HepG2 (cell line): ENCODE measurements around the gene SEZ6.

Experiments used
- POLR2A ChIP-seq, 2 experiments: IDR thresholded peaks; 2 replicates each; pipeline ENCODE4 v1.6.1; 2011; ENCODE audit warnings: low read depth in 2 of 2, low read length in 2 of 2, mild to moderate bottlenecking in 1 of 2, moderate library complexity in 1 of 2; ENCODE audit not compliant: insufficient read depth in 1 of 2
- POLR2AphosphoS5 ChIP-seq: IDR thresholded peaks from 2 replicates; pipeline ENCODE4 v1.6.1; 2012; ENCODE audit warnings: low read depth, low read length

DNA sequence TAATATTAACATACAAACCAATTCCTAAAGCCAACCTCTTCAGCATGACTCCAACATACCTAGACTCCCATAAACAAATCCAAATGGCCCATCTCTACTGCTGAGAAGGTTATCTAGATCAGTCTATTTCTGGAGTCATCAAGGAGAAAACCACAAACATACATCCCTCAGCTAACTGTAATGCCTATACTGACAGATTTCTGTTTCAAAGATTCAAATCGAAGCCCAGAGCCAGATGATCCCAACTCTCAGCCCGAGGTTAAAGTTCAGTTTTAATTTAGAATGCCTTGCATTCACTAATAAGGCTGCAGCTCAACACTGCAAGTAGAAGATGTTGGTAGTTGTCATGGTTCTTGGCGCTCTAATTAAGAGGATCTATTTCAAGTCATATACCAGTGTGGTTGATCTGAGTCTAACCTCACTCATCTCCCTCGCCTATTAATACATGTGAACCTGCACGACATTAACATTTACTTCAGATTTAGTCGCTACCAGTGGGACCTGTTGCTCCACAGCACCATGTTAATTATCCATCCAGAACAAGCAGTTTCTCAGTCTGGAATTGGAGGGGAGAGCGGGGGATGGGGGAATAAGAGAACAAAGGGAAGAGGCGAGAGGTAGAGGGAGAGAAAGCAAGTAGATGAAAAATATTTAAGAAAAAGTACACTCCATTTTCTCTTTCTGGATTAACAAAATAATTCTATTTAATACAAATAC is 69.9 kb downstream of the SEZ6 start:
- no peak for TF ChIP-seq POLR2AphosphoS5
- TF ChIP-seq POLR2A (IDR thresholded peaks at IDR 0.05; ENCODE audit: insufficient read depth in 1 of 2, low read depth in 2 of 2, low read length in 2 of 2), result no peak
